PC-3 (cell line): ENCODE measurements around the gene MPI. TPM values are rescaled to one million over a fixed set of nuclear protein-coding genes. Genes with fewer than 3 reads are reported as not detected.
A peak's percentile ranks its signal among the peaks of the same experiment; 100 is the strongest.

ENCODE experiments used
- ATAC-seq: fragments of 200-7000 bp; cut with Tn5 transposase; 2 replicates; pipeline ENCODE4 v1.9.1; 2020; ENCODE audit warnings: mild to moderate bottlenecking, moderate library complexity
- BruUV-seq: library from RNA; stranded (reverse); fragments of 400-500 nt; replicated peaks from 2 replicates; lab custom pipeline; 2021; lab: Mats Ljungman, UMichigan
- CTCF ChIA-PET: fragments of 300-600 bp; sonication (Branson Sonifier 250); formaldehyde crosslinking; loops from one replicate; lab custom pipeline; 2022; ENCODE audit warnings: antibody characterized with exemption; lab: Charles Lee
- POLR2A ChIA-PET: fragments of 300-600 bp; sonication (Branson Sonifier 250); formaldehyde crosslinking; loops from one replicate; lab custom pipeline; 2022; ENCODE audit warnings: antibody characterized with exemption; ENCODE audit not compliant: unreplicated experiment; lab: Charles Lee
- DNase-seq: peaks from one replicate; pipeline ENCODE4 v3.0.0-alpha.2; 2015
- H2AFZ ChIP-seq: fragments of 300-600 bp; sonication (generic); 2 replicates; pipeline ENCODE4 v1.6.0; 2016; ENCODE audit warnings: antibody characterized with exemption, low read length
- H3F3A ChIP-seq: fragments of 300-600 bp; sonication (generic); one replicate; pipeline ENCODE4 v1.6.0; 2017; ENCODE audit warnings: antibody characterized with exemption, low read length, control low read depth, mild to moderate bottlenecking; ENCODE audit not compliant: unreplicated experiment
- H3K27ac ChIP-seq: fragments of 300-600 bp; sonication (generic); 2 replicates; pipeline ENCODE4 v1.5.1; 2016; ENCODE audit warnings: mild to moderate bottlenecking, low read length
- H3K27me3 ChIP-seq: fragments of 300-600 bp; sonication (generic); 2 replicates; pipeline ENCODE4 v1.6.1; 2016; ENCODE audit warnings: low read length, mixed read lengths
- H3K36me3 ChIP-seq: fragments of 300-600 bp; sonication (generic); 2 replicates; pipeline ENCODE4 v1.6.1; 2016; ENCODE audit warnings: low read depth, mixed run types, low read length, mixed read lengths
- H3K4me1 ChIP-seq: fragments of 300-600 bp; sonication (generic); 2 replicates; pipeline ENCODE4 v1.5.1; 2016; ENCODE audit warnings: low read length; ENCODE audit not compliant: insufficient read depth
- H3K4me2 ChIP-seq: fragments of 300-600 bp; sonication (generic); 2 replicates; pipeline ENCODE4 v1.6.0; 2016; ENCODE audit warnings: low read length
- H3K4me3 ChIP-seq: fragments of 300-600 bp; sonication (generic); 2 replicates; pipeline ENCODE4 v1.5.1; 2016; ENCODE audit warnings: mild to moderate bottlenecking, low read length, mixed read lengths
- H3K79me2 ChIP-seq: fragments of 300-600 bp; sonication (generic); 2 replicates; pipeline ENCODE4 v1.6.1; 2017; ENCODE audit warnings: low read length, mixed read lengths
- H3K9ac ChIP-seq: fragments of 300-600 bp; sonication (generic); 2 replicates; pipeline ENCODE4 v1.6.0; 2016; ENCODE audit warnings: mild to moderate bottlenecking, low read length
- H3K9me2 ChIP-seq: fragments of 300-600 bp; sonication (generic); replicated peaks from 2 replicates; pipeline ENCODE4 v1.6.1; 2016; ENCODE audit warnings: mixed run types, low read length, mixed read lengths
- H3K9me3 ChIP-seq: fragments of 300-600 bp; sonication (generic); 2 replicates; pipeline ENCODE4 v1.6.1; 2016; ENCODE audit warnings: low read length, mixed read lengths
- H4K20me1 ChIP-seq: fragments of 300-600 bp; sonication (generic); 2 replicates; pipeline ENCODE4 v1.6.1; 2016; ENCODE audit warnings: low read length, mixed read lengths
- CTCF ChIP-seq: fragments of 300-600 bp; sonication (generic); conservative IDR thresholded peaks from 2 replicates; pipeline ENCODE4 v1.5.1; 2017; ENCODE audit warnings: antibody characterized with exemption, low read depth, mild to moderate bottlenecking, low read length
- EZH2 ChIP-seq: fragments of 300-600 bp; sonication (generic); IDR thresholded peaks from one replicate; pipeline ENCODE4 v1.6.1; 2017; ENCODE audit warnings: antibody characterized with exemption, mild to moderate bottlenecking, low read length; ENCODE audit not compliant: unreplicated experiment
- EZH2phosphoT487 ChIP-seq: fragments of 300-600 bp; sonication (generic); IDR thresholded peaks from 2 replicates; pipeline ENCODE4 v1.6.1; 2018; ENCODE audit warnings: mild to moderate bottlenecking, antibody characterized with exemption, low read length, borderline replicate concordance
- intact Hi-C: fragments of 100-400 bp; cut with micrococcal nuclease; formaldehyde crosslinking; loops from 2 replicates; pipeline ENCODE4 v1.9.0; 2023
- total RNA-seq: library from RNA; depleted of rRNA; stranded (reverse); fragments of >200 nt; gene quantifications from 2 replicates; pipeline ENCODE4 v1.2.3, GENCODE V29; 2014

Gene MPI
- total RNA-seq, 1 experiment from 2014 or later: 35.2 TPM

- Histone ChIP-seq H3K27ac (peak overlapping the region; percentile 40), H3K4me1 (peaks cover 35% of the 10 kb centered on the region), H3K9ac (no peak overlapping the region), H3K4me3 (no peak overlapping the region), H4K20me1 (peaks cover 10% of the 10 kb centered on the region; the same call in 1 of the 2 replicates), H3K9me3 (no peaks in the 10 kb centered on the region), H3K9me2 (no peaks in the 10 kb centered on the region), H3K4me2 (peak overlapping the region; percentile 43; the same call in 1 of the 2 replicates), H3K79me2 (peaks cover 72% of the 10 kb centered on the region), H3K36me3 (0 out of 2 replicates have a peak, but pooled peaks cover 3% of the 10 kb centered on the region), H3F3A (no peaks in the 10 kb centered on the region), H2AFZ (no peak overlapping the region), H3K27me3 (no peaks in the 10 kb centered on the region)
- CTCF ChIA-PET: no interaction called here
- intact Hi-C loops: no loop called here
- POLR2A ChIA-PET: no interaction called here
- DNase-seq (peak; percentile 74), ATAC-seq (peak; percentile 75)
- BruUV-seq: no TSS peak
- no peak for TF ChIP-seq EZH2phosphoT487
- TF ChIP-seq CTCF: no peak
- no peak for TF ChIP-seq EZH2
Observed at GRCh38 chr15:74866090-74866489, 23.8 kb upstream of the MPI start.

- Histone ChIP-seq H3K9ac (no peak overlapping the region), H3K36me3 (0 out of 2 replicates have a peak, but pooled peaks cover 3% of the 10 kb centered on the region), H3K4me1 (peaks cover 41% of the 10 kb centered on the region), H3K4me3 (no peak overlapping the region), H3K9me3 (no peaks in the 10 kb centered on the region), H3F3A (no peaks in the 10 kb centered on the region), H3K79me2 (peaks cover 79% of the 10 kb centered on the region), H4K20me1 (peaks cover 10% of the 10 kb centered on the region; the same call in 1 of the 2 replicates), H2AFZ (no peak overlapping the region), H3K27ac (no peak overlapping the region), H3K9me2 (no peaks in the 10 kb centered on the region), H3K4me2 (no peak overlapping the region), H3K27me3 (no peaks in the 10 kb centered on the region)
- DNase-seq (no peak), ATAC-seq (no peak)
- TF ChIP-seq EZH2 (no peak), CTCF (no peak), EZH2phosphoT487 (no peak)
- intact Hi-C loops: no loop called here
- no TSS peak for BruUV-seq
- POLR2A ChIA-PET: no interaction called here
- CTCF ChIA-PET: no interaction called here
Observed at GRCh38 chr15:74867466-74868038, 22.3 kb upstream of the MPI start.

- ChIA-PET POLR2A (no interaction called here), CTCF (no interaction called here)
- Histone ChIP-seq H4K20me1 (peaks cover 10% of the 10 kb centered on the region; the same call in 1 of the 2 replicates), H3K36me3 (0 out of 2 replicates have a peak, but pooled peaks cover 3% of the 10 kb centered on the region), H3K4me1 (peaks cover 38% of the 10 kb centered on the region), H3K27ac (no peak overlapping the region), H3K4me3 (no peak overlapping the region), H3K27me3 (no peaks in the 10 kb centered on the region), H3K9me2 (no peaks in the 10 kb centered on the region), H3K79me2 (peaks cover 80% of the 10 kb centered on the region), H3K4me2 (no peak overlapping the region), H3K9me3 (no peaks in the 10 kb centered on the region), H3K9ac (no peak overlapping the region), H2AFZ (no peak overlapping the region), H3F3A (no peaks in the 10 kb centered on the region)
- no peak for DNase-seq
- intact Hi-C loops: no loop called here
- ATAC-seq: no peak
- no peak for TF ChIP-seq CTCF
- no peak for TF ChIP-seq EZH2
- TF ChIP-seq EZH2phosphoT487: no peak
- BruUV-seq: no TSS peak
Observed at GRCh38 chr15:74868059-74868458, 21.8 kb upstream of the MPI start.
